Putamen (tissue), 1 donor: ENCODE measurements around the gene LASP1NB.
"Not testable (repeated sequence)": the region's sequence is repeated elsewhere in the genome, so short reads cannot be mapped to it uniquely, and the experiment has no call there.

Experiments used
- DNase-seq: peaks from one replicate; pipeline ENCODE4 v3.0.0-alpha.2; 2016; ENCODE audit warnings: low spot score

The LASP1NB gene

DNA sequence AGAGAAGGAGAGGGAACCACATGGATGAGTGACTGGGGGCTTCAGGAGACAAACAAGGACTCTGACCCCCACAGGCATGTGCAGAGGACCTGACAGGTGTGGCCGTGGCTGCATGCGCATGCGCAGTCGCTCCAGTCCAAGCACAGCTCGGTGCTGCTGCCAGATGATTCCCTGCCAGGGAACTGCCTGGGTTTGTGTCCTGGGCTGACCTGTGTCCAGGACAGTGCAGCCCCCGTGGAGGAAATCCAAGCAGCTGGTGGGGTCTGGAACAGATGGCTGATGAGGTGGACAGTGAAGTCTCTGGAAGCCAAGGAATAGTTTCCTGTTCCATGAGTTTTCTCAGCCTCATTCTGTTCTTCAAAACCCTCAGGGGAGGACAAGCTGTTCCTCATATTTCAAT lies 28.2 kb upstream of the LASP1NB start:
- DNase-seq = no peak

DNA sequence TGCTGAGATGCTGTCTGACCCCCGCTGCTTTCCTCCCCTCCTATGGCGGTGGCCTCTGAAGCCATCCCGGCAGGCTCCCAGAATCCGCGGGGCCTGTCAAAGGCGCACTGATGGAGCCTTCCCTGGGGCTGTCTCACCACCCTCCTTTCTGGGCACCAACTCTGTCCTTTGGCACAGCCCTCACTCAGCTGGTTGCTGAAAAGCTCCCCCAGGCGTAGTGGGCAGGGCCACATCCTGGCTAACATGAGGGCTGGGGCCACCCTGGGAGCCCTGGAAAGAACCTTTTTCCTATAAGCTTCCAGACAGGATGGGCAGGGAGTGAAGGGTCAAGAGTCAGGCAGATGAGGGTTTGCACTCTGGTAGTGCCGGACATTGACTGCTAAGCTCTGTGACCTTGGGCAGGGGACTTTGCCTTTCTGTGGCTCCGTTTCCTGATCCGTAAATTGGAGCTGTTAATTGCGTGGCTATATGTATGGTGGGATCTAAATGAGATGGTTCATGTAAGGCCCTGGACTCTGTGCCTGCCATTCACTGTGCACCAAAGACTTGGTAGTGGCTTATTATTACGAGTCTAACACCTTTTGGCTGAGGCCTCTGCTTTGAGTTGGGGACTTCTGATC lies 27.6 kb upstream of the LASP1NB start:
- DNase-seq = no peak

DNA sequence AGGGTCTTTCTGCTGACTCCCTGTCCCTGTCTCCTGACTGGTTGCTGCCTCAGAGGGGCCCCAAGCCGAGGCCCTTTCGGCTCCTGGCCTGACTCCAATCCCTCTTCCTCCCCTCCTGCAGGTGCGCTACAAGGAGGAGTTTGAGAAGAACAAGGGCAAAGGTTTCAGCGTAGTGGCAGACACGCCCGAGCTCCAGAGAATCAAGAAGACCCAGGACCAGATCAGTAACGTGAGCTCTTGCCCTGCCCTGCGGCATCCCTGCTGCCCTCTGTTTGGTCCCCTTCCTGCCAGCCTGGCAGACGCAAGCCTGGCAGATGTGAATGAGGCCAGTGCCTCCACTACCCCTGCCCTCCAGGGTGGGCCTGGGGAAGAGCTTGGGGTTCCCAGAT lies 27.1 kb upstream of the LASP1NB start:
- DNase-seq = no peak

DNA sequence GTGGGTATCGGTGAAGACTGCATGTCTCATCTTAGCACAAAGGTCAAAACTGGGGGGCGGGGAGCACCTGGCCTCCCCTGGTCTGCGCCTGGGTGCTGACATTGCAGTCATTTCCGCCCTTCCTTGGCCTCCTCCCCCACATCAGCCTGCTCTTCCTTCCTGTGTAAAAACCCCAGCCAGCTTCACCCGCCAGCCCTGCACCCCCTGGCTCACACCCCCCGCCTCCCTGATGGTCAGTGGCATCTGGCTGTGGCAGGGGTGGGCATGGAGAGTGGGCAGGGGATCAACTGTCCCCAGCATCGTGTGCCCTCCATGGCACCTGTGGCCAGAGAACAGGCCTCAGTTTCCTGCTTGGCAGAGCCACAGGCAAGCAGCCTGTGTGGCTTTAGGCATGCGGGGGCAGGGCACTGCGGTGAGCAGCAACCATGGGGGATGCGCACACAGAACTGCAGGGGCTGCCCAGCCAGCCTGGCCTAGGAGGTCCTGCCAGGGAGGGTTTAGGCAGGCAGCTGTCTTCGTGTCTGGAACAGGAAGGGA lies 26.5 kb upstream of the LASP1NB start:
- DNase-seq = no peak

DNA sequence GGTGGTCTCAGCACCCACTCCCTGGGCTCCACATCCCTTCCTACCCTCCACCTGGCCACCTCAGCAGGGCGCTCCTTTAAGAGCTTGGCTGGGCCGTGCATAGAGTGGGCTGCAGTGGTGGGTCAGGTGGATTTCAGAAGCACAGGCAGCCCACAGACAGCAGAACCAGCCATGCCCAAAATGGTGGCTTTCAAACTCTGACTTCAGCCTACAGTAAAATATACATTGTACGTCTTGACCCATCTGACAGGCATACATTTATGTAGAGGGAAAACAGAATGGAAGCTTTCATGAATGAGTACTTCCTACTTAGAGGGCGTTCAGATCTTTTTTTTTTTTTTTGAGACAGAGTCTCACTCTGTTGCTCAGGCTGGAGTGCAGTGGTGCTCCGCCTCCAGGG lies 26.0 kb upstream of the LASP1NB start:
- DNase-seq = no peak

DNA sequence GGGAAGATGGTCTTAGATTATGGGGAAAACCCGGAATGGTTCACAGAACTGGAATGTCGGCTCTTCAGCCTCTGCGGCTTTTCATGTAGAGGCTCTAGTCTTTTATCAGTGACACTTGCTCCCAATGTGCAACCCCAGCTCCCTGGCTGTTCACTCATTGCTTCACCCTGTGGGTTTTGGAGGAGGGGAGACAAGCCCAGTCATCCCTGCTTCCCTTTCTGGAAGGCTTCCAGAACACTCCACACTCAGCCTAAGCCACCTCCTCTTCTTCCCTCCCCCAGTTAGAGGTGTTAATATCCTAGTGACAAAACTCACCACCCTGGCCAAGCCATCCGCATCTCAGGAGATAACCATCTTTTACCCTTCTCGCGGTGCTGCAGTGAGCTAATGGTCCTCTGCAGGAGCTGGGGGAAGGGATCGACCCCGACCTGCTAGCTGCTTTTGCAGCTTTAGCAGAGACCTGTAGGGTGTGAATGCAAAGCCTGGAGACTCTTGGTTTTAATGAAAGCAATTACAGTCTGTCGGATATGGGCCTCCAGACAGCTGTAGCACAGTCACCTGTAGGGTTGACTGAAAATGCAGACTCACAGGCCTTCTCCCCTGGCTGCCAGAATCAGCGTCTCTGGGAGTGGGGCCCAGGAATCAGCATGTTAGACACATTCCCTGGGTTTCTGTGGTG lies 24.3 kb upstream of the LASP1NB start:
- no peak for DNase-seq

DNA sequence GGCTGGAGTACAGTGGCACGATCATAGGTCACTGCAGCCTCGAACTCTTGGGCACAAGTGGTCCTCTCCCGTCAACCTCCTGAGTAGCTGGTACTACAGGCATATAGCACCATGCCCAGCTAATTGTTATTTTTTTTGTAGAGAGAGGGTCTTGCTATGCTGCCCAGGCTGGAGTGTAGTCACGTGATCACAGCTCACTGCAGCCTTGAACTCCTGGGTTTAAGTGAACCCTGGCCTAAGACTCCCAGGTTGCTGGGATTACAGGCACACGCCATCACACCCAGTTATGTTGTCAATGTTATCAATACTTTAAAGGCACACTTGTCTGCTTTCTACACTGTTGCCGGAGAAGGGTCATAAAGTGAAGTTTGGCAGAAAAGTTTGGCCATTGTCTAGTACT lies 22.0 kb upstream of the LASP1NB start:
- no peak for DNase-seq

DNA sequence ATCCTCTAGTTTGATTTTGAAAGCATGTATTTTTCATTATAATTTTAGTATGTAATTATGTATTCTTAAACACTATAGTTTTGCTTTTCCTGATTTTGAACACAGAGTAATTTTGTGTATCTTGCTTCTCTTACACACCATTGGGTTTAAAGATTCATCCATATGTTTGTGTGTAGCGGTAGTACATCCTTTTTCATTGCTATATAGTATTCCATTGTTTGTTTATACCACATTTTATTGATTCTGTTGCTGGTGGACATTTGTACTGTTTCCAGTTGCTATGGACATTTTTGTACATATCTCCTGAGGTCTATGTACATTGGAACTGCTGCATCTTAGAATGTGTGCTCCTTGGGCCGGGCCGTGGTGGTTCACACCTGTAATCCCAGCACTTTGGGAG lies 20.5 kb upstream of the LASP1NB start:
- no peak for DNase-seq

DNA sequence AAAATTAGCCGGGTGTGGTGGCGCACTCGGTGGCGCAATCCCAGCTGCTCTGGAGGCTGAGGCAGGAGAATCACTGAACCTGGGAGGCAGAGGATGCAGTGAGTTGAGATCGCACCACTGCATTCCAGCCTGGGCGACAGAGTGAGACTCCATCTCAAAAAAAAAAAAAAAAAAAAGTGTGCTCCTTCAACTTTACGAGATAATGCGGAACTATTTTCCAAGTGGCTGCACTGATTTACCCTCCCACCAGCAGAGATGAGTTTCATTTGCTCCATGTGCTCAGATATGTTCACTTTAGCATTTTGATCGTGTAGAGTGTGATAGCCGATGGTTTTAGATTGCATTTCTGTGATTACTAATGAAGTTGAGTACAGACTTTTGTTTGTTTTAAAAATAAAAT lies 20.0 kb upstream of the LASP1NB start:
- DNase-seq = no peak

DNA sequence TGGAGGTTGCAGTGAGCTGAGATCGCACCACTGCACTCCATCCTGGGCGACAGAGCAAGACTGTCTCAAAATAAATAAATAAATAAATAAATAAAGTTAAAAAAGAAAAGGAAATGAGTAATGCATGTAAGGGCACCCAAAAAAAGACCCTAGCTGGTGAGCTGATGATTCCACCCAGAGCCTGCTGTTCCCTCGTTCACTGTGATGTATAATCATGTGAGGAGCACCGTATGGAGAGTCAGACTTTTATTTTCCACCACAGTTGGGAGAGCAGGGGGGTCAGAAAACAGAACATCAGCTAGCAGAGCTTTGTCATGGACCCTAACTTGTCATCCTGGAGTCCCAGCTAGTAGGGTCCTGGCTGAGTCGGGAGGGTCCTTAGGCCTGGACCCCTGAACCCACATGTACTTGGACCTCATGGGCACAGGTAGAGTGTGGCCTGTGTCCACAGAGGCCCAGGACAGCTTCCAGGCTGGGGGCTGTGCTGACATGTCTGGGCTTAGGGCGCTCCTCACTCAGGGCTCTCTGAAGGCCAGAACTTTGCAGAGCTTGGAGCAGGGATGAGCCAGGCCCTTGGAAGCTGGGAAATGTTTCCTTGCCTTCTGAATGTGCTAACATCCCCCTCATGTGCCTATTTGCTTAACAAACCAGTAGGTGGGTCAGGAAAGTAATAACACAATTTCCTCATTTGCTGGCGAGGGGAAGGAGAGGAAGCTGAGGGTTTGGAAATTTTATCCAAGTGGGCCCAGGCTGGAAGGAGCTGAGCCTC lies 18.8 kb upstream of the LASP1NB start:
- no peak for DNase-seq

DNA sequence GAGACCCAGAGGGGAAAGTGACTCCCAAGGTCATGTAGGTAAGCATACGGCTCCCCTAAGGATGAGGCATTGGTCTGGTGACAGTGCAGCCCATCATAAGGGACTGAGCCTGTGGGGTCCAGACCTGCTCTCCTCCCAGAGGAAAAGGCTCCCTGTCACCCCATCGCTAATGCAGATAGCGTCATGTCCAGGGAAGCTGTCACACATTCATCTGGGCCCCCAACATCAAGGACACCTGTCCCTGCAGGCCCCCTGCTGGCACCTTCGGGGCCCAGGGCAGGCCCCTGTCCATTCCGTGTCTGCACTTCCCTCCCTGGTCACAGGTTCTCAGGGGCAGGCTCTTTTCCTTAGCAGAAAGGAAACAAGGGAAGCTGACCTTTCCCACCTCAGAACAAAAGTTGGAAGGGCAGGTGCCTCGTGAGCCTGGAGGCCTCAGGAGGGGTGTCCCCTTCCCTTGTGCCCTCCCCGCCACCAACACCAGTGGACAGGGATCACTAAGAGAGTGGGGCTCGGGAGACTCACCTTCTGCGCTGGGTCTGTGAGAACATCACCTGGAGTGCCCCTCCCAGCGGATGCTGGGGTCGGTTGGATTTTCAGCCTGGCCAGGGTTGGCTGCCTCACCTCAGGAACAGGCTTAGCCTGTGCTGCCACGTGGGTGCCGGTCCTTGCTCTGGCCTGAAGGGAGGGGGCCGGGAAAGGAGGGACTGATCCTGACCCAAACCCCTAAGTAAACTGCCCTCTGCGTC lies 17.3 kb upstream of the LASP1NB start:
- DNase-seq = no peak

DNA sequence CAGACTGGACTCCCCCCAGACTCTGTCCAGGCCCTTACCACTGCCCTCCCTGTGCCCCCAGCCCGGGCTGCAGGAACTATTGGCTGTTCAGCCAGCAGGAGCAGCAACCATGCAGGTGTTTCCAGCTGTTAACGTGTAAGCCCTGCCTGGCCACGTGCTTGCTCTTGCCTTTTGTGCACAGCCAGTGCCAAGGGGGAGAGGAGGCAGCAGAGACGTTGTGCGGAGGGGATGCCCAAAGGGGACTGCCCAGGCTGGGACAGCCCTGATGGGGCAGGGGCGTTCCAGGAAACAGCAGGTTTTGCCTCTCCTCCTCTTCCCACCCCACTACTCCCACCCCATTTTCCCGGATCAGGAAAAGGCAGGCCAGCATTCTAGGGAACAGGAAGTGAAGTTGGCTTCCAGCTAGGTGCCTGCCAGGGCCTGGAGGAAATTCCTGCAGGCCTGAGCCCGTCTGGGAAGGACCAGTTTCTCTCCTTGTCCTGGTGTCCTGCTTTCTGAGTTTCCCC lies 16.7 kb upstream of the LASP1NB start:
- DNase-seq = no peak

DNA sequence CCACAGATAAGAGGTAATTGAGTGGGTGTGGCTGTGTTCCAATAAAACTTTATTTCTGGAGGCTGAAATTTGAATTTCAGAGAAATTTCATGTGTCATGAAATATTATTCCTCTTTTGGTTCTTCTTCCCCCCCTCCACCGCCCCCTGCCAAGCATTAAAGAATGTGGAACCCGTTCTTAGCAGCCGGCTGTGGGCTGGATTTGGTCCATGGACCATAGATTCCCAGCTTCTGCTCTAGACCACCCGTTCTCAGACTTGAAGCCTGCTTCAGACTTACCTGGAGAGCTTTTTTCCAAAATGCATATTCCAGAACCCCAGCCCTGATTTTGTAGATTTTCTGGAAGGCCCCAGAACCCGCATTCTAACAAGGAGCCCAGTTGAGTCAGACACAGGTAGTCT lies 15.1 kb upstream of the LASP1NB start:
- DNase-seq = no peak

DNA sequence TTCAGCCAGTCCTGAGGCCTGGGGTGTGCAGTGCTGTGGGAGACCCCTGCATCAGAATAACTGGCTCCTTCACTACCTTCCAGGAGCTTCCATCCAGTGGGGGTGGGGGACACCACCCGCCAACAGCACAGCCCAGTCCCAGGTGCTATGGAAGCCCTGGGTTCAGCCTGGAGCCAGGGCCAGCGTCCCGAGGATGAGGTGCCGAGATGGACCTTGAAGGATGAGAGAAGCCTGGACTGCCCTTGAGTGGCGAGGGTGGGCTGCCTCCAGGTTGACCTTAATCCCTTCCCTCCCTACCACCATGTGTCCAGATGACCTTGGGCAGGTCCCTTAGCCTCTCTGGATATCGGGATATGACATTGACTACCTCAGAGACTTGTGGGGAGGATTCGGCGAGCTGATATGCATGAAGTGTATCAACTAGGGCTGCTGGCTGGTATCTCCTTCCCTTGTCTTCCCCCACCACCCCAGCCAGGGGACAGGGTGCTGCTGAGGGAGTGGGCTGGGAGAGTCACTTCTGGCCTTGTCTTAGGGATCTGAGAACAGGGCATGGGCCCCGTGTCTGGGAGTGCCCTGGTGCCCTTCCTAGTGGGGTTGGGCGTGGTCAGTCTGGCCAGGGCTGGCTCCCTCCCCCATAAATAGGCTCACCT lies 14.2 kb upstream of the LASP1NB start:
- DNase-seq = no peak

DNA sequence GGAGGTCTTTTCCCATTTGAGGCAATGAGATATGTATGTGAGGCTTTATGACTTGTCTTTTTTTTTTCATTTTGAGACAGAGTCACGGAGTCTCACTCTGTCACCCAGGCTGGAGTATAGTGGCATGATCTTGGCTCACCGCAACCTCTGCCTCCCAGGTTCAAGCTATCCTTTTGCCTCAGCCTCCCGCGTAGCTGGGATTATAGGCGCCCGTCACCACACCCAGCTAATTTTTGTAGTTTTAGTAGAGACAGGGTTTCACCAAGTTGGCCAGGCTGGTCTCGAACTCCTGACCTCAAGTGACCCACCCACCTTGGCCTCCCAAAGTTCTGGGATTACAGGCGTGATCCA lies 13.7 kb upstream of the LASP1NB start:
- not testable (repeated sequence) for DNase-seq

DNA sequence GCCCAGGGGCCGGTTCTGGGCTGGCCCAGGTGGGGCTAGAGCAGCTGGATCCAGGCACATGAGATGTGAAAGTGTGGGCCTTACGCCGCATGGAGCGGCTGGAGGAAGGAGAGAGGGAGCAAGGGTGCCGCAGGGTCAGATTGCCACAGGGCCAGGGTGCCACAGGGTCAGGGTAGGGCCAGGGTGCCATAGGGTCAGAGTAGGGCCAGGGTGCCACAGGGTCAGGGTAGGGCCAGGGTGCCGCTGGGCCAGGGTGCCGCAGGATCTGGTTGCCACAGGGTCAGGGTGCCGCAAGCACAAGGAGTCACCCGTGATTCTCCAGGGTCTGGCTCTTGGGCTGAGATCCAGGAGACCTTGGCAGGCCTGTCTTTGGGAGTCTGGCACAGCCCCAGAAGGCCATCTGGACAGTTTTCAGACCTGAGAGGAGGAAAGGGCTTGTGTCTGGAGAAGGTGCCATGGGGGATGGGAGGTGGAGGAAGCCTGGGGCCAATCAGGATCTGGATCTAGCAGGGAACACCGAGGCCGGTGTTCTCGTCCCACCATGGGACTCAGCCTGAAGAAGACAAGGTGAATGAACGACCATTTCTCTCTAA lies 13.1 kb upstream of the LASP1NB start:
- DNase-seq = no peak

DNA sequence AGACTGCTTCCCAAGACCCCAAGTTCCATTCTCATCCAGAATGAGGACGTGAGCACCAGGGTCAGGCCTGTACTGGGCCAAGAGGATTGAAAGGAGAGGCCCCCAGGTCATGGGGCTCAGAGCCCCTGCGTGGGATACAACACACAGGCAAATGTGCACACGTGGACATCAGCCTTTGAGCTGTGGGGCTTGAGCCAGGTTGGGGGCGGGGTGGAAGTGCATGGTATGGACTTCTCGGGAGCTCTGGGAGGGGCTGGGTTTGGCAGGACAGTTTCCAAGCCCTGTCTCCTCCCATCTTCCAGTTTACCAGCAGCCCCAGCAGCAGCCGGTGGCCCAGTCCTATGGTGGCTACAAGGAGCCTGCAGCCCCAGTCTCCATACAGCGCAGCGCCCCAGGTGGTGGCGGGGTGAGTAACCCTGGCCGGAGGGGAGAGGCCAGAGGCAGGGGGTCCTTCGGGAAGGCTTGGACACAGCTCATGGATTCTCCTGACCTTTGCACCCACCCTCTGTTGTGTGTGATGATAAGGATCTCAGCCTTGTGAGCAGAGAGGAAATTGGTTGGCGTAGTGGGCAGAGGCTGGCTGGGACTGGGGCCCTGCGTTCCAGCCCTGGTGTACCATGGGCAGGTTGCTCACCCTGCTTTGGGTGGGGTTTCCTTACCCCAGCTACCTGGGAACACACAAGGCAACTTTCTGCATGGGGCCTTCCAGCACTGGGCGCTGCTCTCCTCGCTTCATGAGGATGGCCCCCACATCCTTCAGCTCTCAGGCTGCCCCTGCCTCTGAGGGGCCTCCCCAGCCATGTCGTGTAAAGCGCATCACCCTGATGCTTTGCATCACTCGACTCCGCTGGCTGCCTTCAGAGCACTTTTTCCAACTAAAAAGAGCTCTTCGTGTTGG lies 10.4 kb upstream of the LASP1NB start:
- DNase-seq = no peak

DNA sequence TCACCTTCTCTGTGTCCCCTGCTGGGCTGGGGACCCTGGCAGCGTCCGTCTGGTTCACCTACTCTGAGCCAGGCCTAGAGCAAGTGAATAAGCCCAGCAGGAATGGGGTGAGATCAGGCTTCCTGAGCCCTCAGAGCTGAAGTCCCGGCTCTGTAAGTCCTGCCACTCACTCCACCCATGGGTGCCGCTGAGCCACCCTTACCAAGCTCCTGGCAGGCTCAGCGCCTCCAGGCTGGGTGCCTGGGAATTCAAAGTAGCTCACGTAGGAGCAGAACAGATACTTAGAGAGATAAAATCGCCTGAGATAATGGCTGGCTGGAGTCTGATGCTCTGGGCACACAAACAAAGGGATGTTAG lies 9.8 kb upstream of the LASP1NB start:
- DNase-seq = no peak

DNA sequence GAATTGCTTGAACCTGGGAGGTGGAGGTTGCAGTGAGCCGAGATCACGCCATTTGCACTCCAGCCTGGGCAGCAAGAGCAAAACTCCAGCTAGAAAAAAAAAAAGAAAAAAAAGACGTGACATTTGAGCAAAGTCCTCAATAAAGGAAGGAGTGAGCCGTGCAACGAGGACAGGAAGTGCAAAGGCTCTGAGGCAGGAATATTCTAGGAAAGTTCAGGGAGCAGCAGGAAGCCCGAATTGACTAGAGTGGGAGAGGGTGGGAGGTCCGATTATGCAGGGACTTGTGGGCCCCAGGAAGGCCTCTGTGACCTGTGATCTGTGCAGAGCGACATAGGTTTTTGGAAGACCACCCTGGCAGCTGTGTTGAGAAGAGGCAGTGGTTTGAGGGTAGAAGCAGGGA lies 8.6 kb upstream of the LASP1NB start:
- no peak for DNase-seq

DNA sequence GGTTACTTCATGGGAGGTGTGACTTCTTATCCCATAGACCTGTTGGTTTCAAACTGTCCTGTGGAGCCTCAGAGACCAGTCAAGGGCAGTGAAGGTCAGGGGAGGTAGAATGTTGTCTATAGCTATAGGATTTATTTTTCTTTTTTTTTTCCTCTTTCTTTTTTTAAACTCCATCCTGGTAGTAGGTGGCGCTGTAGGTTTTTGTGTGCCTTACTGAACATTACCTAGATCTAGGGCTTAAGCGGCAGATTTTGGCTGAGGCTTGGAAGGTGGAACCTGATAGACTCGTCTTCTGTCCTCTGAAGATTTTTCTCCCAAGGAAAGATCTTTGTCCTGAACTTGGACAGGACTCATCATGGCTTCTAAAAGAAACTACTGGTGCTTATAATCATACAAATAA lies 8.2 kb upstream of the LASP1NB start:
- no peak for DNase-seq
